Measurements from ENCODE around the gene GUCA1C.

GUCA1C gene

GRCh38 chr3:108909799-108910198, 43.9 kb downstream of the GUCA1C start:
- Histone ChIP-seq H4K12ac (ENCODE audit: low read depth, low read length) (no peak overlapping the region), H2AK5ac (ENCODE audit: low read length) (no peak overlapping the region), H3K4ac (ENCODE audit: low read depth, low read length) (no peak overlapping the region), H3K9ac (ENCODE audit: low read length) (no peak overlapping the region), H2BK120ac (ENCODE audit: insufficient read depth, low read length, poor library complexity) (no peak overlapping the region), H2BK12ac (ENCODE audit: low read length) (no peak overlapping the region), H3K79me1 (ENCODE audit: low read length) (no peaks in the 10 kb centered on the region), H3K36me3 (ENCODE audit: control insufficient read depth in 1 of 2, insufficient read depth in 2 of 2, low read length in 2 of 2) (no peaks in the 10 kb centered on the region), H3K9me3 (ENCODE audit: insufficient read depth, low read depth, low read length) (no peaks in the 10 kb centered on the region), H3K27me3 (ENCODE audit: insufficient read depth, low read length) (no peaks in the 10 kb centered on the region), H2BK5ac (ENCODE audit: low read depth, low read length, poor library complexity) (no peak overlapping the region), H3K79me2 (ENCODE audit: control insufficient read depth, insufficient read depth, low read length, poor library complexity) (no peaks in the 10 kb centered on the region), H3K23ac (ENCODE audit: low read length) (no peak overlapping the region), H3K4me3 (ENCODE audit: low read depth, low read length) (no peak overlapping the region), H4K8ac (ENCODE audit: low read depth, low read length) (no peak overlapping the region), H2AFZ (ENCODE audit: insufficient read depth, low read length, poor library complexity) (no peak overlapping the region), H3K14ac (ENCODE audit: low read length) (no peak overlapping the region), H3K18ac (ENCODE audit: low read length) (no peak overlapping the region), H3K27ac (ENCODE audit: low read depth, low read length) (no peak overlapping the region), H3K4me2 (ENCODE audit: low read length) (no peak overlapping the region), H4K91ac (ENCODE audit: low read depth, low read length) (no peak overlapping the region), H3K4me1 (ENCODE audit: control insufficient read depth in 1 of 2, insufficient read depth in 2 of 2, low read length in 2 of 2) (no peaks in the 10 kb centered on the region)
- WGBS (ENCODE audit: extremely low coverage, insufficient coverage, insufficient read length) = no CpG with 5 or more reads among the region's 5 CpGs
- no peak for DNase-seq

- Histone ChIP-seq H3K36me3 (ENCODE audit: control insufficient read depth in 1 of 2, insufficient read depth in 2 of 2, low read length in 2 of 2) (no peaks in the 10 kb centered on the region), H4K12ac (ENCODE audit: low read depth, low read length) (no peak overlapping the region), H3K9ac (ENCODE audit: low read length) (no peak overlapping the region), H2BK12ac (ENCODE audit: low read length) (no peak overlapping the region), H2BK120ac (ENCODE audit: insufficient read depth, low read length, poor library complexity) (no peak overlapping the region), H4K8ac (ENCODE audit: low read depth, low read length) (no peak overlapping the region), H3K79me2 (ENCODE audit: control insufficient read depth, insufficient read depth, low read length, poor library complexity) (no peaks in the 10 kb centered on the region), H3K4me3 (ENCODE audit: low read depth, low read length) (no peak overlapping the region), H2AFZ (ENCODE audit: insufficient read depth, low read length, poor library complexity) (no peak overlapping the region), H3K4ac (ENCODE audit: low read depth, low read length) (no peak overlapping the region), H3K4me1 (ENCODE audit: control insufficient read depth in 1 of 2, insufficient read depth in 2 of 2, low read length in 2 of 2) (no peaks in the 10 kb centered on the region), H3K23ac (ENCODE audit: low read length) (no peak overlapping the region), H3K9me3 (ENCODE audit: insufficient read depth, low read depth, low read length) (no peaks in the 10 kb centered on the region), H3K27ac (ENCODE audit: low read depth, low read length) (no peak overlapping the region), H3K18ac (ENCODE audit: low read length) (no peak overlapping the region), H2AK5ac (ENCODE audit: low read length) (no peak overlapping the region), H4K91ac (ENCODE audit: low read depth, low read length) (no peak overlapping the region), H3K79me1 (ENCODE audit: low read length) (no peaks in the 10 kb centered on the region), H3K14ac (ENCODE audit: low read length) (no peak overlapping the region), H3K27me3 (ENCODE audit: insufficient read depth, low read length) (no peaks in the 10 kb centered on the region), H3K4me2 (ENCODE audit: low read length) (no peak overlapping the region), H2BK5ac (ENCODE audit: low read depth, low read length, poor library complexity) (no peak overlapping the region)
- no CpG with 5 or more reads among the region's 1 CpG for WGBS (ENCODE audit: extremely low coverage, insufficient coverage, insufficient read length)
- DNase-seq = no peak
These were observed 46.5 kb downstream of the GUCA1C start for GRCh38 chr3:108907194-108907593.

- Histone ChIP-seq H3K4me2 (ENCODE audit: low read length) (no peak overlapping the region), H4K12ac (ENCODE audit: low read depth, low read length) (no peak overlapping the region), H3K18ac (ENCODE audit: low read length) (no peak overlapping the region), H3K79me2 (ENCODE audit: control insufficient read depth, insufficient read depth, low read length, poor library complexity) (no peaks in the 10 kb centered on the region), H3K4me1 (ENCODE audit: control insufficient read depth in 1 of 2, insufficient read depth in 2 of 2, low read length in 2 of 2) (no peaks in the 10 kb centered on the region), H4K91ac (ENCODE audit: low read depth, low read length) (no peak overlapping the region), H2BK120ac (ENCODE audit: insufficient read depth, low read length, poor library complexity) (no peak overlapping the region), H3K79me1 (ENCODE audit: low read length) (no peaks in the 10 kb centered on the region), H2AFZ (ENCODE audit: insufficient read depth, low read length, poor library complexity) (no peak overlapping the region), H3K9me3 (ENCODE audit: insufficient read depth, low read depth, low read length) (no peaks in the 10 kb centered on the region), H3K27ac (ENCODE audit: low read depth, low read length) (no peak overlapping the region), H3K4ac (ENCODE audit: low read depth, low read length) (no peak overlapping the region), H2AK5ac (ENCODE audit: low read length) (no peak overlapping the region), H3K9ac (ENCODE audit: low read length) (no peak overlapping the region), H3K27me3 (ENCODE audit: insufficient read depth, low read length) (no peaks in the 10 kb centered on the region), H2BK5ac (ENCODE audit: low read depth, low read length, poor library complexity) (no peak overlapping the region), H3K4me3 (ENCODE audit: low read depth, low read length) (no peak overlapping the region), H2BK12ac (ENCODE audit: low read length) (no peak overlapping the region), H3K14ac (ENCODE audit: low read length) (no peak overlapping the region), H3K36me3 (ENCODE audit: control insufficient read depth in 1 of 2, insufficient read depth in 2 of 2, low read length in 2 of 2) (no peaks in the 10 kb centered on the region), H3K23ac (ENCODE audit: low read length) (no peak overlapping the region), H4K8ac (ENCODE audit: low read depth, low read length) (no peak overlapping the region)
- WGBS (ENCODE audit: extremely low coverage, insufficient coverage, insufficient read length) = no CpG with 5 or more reads among the region's 3 CpGs
- DNase-seq = no peak
These were observed 54.1 kb downstream of the GUCA1C start for GRCh38 chr3:108899530-108899929.

DNA sequence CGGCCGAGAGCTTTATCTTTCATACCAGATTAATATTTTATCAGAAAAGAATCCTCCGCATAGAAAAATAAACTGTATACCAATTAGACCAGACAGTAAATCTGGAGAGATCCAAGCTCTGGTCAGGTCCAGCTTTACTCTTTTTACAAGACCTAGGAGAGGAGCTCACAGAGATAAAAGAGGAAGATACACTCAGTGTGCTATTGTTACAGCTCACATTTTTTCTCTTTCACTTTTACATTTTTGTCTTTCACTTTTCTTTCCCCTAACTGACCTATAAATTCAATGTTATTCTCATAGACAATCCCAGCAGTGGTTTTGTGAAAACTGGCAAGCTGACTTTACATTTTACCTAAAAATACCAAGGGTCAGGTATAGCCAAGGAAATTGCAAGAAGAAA, 55.8 kb downstream of the GUCA1C start:
- DNase-seq = no peak
- H3K9ac ChIP-seq (ENCODE audit: low read length) = no peak overlapping the region
- H3K36me3 ChIP-seq (ENCODE audit: control insufficient read depth in 1 of 2, insufficient read depth in 2 of 2, low read length in 2 of 2) = no peaks in the 10 kb centered on the region
- H2BK5ac ChIP-seq (ENCODE audit: low read depth, low read length, poor library complexity) = no peak overlapping the region
- no peaks in the 10 kb centered on the region for H3K27me3 ChIP-seq (ENCODE audit: insufficient read depth, low read length)
- H2AFZ ChIP-seq (ENCODE audit: insufficient read depth, low read length, poor library complexity) = no peak overlapping the region
- no peak overlapping the region for H3K23ac ChIP-seq (ENCODE audit: low read length)
- no peaks in the 10 kb centered on the region for H3K9me3 ChIP-seq (ENCODE audit: insufficient read depth, low read depth, low read length)
- no peak overlapping the region for H3K14ac ChIP-seq (ENCODE audit: low read length)
- H4K12ac ChIP-seq (ENCODE audit: low read depth, low read length) = no peak overlapping the region
- no peak overlapping the region for H3K18ac ChIP-seq (ENCODE audit: low read length)
- H2BK12ac ChIP-seq (ENCODE audit: low read length) = no peak overlapping the region
- no peak overlapping the region for H3K27ac ChIP-seq (ENCODE audit: low read depth, low read length)
- H2AK5ac ChIP-seq (ENCODE audit: low read length) = no peak overlapping the region
- no peak overlapping the region for H4K8ac ChIP-seq (ENCODE audit: low read depth, low read length)
- H3K4me1 ChIP-seq (ENCODE audit: control insufficient read depth in 1 of 2, insufficient read depth in 2 of 2, low read length in 2 of 2) = no peaks in the 10 kb centered on the region
- H3K4ac ChIP-seq (ENCODE audit: low read depth, low read length) = no peak overlapping the region
- no peak overlapping the region for H3K4me3 ChIP-seq (ENCODE audit: low read depth, low read length)
- no peaks in the 10 kb centered on the region for H3K79me2 ChIP-seq (ENCODE audit: control insufficient read depth, insufficient read depth, low read length, poor library complexity)
- H2BK120ac ChIP-seq (ENCODE audit: insufficient read depth, low read length, poor library complexity) = no peak overlapping the region
- no peak overlapping the region for H3K4me2 ChIP-seq (ENCODE audit: low read length)
- no peaks in the 10 kb centered on the region for H3K79me1 ChIP-seq (ENCODE audit: low read length)
- no CpG with 5 or more reads among the region's 3 CpGs for WGBS (ENCODE audit: extremely low coverage, insufficient coverage, insufficient read length)
- H4K91ac ChIP-seq (ENCODE audit: low read depth, low read length) = no peak overlapping the region
